ENCODE results near the gene TPRG1L.

The TPRG1L gene

DNA sequence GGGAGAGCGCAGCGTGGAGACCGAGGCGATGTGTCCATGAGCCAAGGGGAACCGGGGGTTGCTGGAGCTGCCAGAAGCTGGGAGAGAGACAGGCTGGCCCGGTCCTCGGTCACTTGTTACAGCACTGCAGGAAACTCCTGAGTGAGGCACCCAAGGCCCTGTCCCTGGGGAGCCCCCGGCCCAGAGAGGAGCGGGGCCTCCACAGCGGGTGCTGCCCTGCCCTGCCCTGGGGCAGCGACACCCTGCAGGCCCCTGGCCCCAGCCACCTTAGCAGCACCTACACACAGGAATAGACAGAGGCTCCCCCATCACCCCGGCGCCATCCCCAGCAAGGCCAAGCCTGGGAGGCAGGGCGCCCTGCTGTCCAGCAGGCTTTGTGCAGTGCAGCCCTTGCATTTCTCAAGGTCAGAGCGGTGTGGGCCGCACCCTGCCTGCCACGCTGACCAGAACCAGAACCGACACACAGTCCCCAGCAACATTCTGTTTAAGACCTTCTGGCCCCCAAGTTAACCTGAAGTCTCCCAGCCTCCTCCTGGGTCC lies 6.9 kb upstream of the TPRG1L start:
- Histone ChIP-seq H3K4me2 (no peak overlapping the region), H3K4me3 (IDR thresholded peaks at IDR 0.05; ENCODE audit: insufficient read depth, low read depth, low read length) (no peak overlapping the region), H4K20me1 (ENCODE audit: insufficient read depth) (no peaks in the 10 kb centered on the region), H3K79me2 (ENCODE audit: insufficient read depth, low read depth) (no peaks in the 10 kb centered on the region), H3K9ac (no peak overlapping the region), H3K27ac (no peak overlapping the region), H2AFZ (ENCODE audit: low read depth) (no peak overlapping the region), H3K36me3 (ENCODE audit: insufficient read depth) (no peaks in the 10 kb centered on the region), H3K4me1 (ENCODE audit: low read depth, poor library complexity, severe bottlenecking) (no peaks in the 10 kb centered on the region), H3K27me3 (ENCODE audit: insufficient read depth, low read depth) (peaks cover 74% of the 10 kb centered on the region)
- TF ChIP-seq, protein P1, sequence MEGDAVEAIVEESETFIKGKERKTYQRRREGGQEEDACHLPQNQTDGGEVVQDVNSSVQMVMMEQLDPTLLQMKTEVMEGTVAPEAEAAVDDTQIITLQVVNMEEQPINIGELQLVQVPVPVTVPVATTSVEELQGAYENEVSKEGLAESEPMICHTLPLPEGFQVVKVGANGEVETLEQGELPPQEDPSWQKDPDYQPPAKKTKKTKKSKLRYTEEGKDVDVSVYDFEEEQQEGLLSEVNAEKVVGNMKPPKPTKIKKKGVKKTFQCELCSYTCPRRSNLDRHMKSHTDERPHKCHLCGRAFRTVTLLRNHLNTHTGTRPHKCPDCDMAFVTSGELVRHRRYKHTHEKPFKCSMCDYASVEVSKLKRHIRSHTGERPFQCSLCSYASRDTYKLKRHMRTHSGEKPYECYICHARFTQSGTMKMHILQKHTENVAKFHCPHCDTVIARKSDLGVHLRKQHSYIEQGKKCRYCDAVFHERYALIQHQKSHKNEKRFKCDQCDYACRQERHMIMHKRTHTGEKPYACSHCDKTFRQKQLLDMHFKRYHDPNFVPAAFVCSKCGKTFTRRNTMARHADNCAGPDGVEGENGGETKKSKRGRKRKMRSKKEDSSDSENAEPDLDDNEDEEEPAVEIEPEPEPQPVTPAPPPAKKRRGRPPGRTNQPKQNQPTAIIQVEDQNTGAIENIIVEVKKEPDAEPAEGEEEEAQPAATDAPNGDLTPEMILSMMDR (conservative IDR thresholded peaks at IDR 0.05; ENCODE audit: low read depth, low read length): no peak

DNA sequence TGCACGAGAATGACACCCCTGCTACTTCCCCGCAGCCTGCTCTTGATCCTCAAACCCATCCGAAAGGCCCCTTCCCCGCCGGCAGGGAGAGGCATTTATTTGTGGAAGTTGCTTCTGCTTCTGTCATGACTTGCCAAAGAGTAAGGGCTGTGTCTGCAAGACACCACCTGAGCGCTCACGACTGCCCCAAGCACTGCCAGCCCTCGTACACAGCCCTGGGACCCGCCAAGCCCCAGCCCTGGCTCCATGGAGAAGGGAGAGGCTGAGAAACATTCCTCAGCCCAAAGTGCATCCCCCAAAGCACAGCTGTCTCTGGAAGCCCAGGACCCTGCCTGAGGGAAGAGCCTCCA lies 6.3 kb upstream of the TPRG1L start:
- Histone ChIP-seq H3K4me3 (IDR thresholded peaks at IDR 0.05; ENCODE audit: insufficient read depth, low read depth, low read length) (no peak overlapping the region), H3K27ac (no peak overlapping the region), H3K4me2 (no peak overlapping the region), H2AFZ (ENCODE audit: low read depth) (no peak overlapping the region), H3K36me3 (ENCODE audit: insufficient read depth) (no peaks in the 10 kb centered on the region), H4K20me1 (ENCODE audit: insufficient read depth) (no peaks in the 10 kb centered on the region), H3K4me1 (ENCODE audit: low read depth, poor library complexity, severe bottlenecking) (peaks cover 2% of the 10 kb centered on the region), H3K27me3 (ENCODE audit: insufficient read depth, low read depth) (peaks cover 68% of the 10 kb centered on the region), H3K9ac (no peak overlapping the region), H3K79me2 (ENCODE audit: insufficient read depth, low read depth) (no peaks in the 10 kb centered on the region)
- TF ChIP-seq, protein P1 (conservative IDR thresholded peaks at IDR 0.05; ENCODE audit: low read depth, low read length): no peak

DNA sequence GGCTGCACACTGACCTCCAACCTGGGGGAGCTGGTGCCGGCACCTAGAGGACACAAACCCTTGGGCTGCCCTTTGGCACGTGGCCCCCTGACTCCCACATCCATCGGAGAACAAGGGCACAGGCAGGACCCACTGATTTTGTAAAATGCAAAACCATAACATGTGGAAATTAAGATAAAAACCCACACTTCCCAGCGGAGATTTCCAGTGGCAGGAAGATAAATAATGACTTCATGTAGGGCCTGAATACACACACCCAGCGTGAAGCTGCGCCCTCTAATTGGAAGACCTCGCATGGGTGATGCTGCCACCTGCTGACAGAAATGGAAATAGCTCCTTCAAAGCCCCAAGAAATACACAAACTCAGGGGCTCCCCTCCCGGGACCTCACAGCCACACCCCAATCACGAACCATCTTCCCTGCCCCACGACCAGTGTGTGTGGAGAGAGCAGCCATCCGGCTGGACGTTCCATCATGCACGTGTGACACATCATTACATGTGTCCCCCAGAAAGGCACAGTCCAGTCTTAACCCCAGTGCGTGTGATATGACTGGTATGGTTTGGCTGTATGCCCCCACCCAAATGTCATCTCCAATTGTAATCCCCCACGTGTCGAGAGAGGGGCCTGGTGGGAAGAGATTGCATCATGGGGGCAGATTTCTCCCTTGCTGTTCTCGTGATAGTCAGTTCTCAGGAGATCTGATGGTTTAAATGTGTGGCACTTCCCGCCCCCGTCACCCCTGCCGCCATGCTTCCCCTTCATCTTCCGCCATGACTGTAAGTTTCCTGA lies 5.7 kb upstream of the TPRG1L start:
- H3K27me3 ChIP-seq (ENCODE audit: insufficient read depth, low read depth): peaks cover 62% of the 10 kb centered on the region
- no peak overlapping the region for H3K27ac ChIP-seq
- H2AFZ ChIP-seq (ENCODE audit: low read depth): no peak overlapping the region
- no peaks in the 10 kb centered on the region for H3K36me3 ChIP-seq (ENCODE audit: insufficient read depth)
- H4K20me1 ChIP-seq (ENCODE audit: insufficient read depth): no peaks in the 10 kb centered on the region
- no peak overlapping the region for H3K4me3 ChIP-seq (IDR thresholded peaks at IDR 0.05; ENCODE audit: insufficient read depth, low read depth, low read length)
- TF ChIP-seq, protein P1 (conservative IDR thresholded peaks at IDR 0.05; ENCODE audit: low read depth, low read length): peak; percentile 80
- peaks cover 7% of the 10 kb centered on the region for H3K4me1 ChIP-seq (ENCODE audit: low read depth, poor library complexity, severe bottlenecking)
- no peak overlapping the region for H3K4me2 ChIP-seq
- H3K9ac ChIP-seq: no peak overlapping the region
- no peaks in the 10 kb centered on the region for H3K79me2 ChIP-seq (ENCODE audit: insufficient read depth, low read depth)

DNA sequence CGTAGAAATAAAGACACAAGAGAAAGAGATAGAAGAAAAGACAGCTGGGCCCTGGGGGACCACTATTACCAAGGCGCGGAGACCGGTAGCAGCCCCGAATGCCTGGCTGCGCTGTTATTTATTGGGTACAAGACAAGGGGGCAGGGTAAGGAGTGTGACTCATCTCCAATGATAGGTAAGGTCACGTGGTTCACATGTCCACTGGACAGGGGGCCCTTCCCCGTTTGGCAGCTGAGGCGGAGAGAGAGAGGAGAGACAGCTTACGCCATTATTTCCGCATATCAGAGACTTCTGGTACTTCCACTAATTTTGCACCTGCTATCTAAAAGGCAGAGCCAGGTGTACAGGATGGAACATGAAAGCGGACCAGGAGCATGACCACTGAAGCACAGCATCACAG lies 4.1 kb upstream of the TPRG1L start:
- TF ChIP-seq, protein P1 (conservative IDR thresholded peaks at IDR 0.05; ENCODE audit: low read depth, low read length): no peak
- H3K79me2 ChIP-seq (ENCODE audit: insufficient read depth, low read depth): no peaks in the 10 kb centered on the region
- peaks cover 7% of the 10 kb centered on the region for H3K4me1 ChIP-seq (ENCODE audit: low read depth, poor library complexity, severe bottlenecking)
- H3K36me3 ChIP-seq (ENCODE audit: insufficient read depth): no peaks in the 10 kb centered on the region
- H2AFZ ChIP-seq (ENCODE audit: low read depth): no peak overlapping the region
- no peak overlapping the region for H3K4me3 ChIP-seq (IDR thresholded peaks at IDR 0.05; ENCODE audit: insufficient read depth, low read depth, low read length)
- H3K9ac ChIP-seq: no peak overlapping the region
- H3K27ac ChIP-seq: no peak overlapping the region
- no peak overlapping the region for H3K4me2 ChIP-seq
- H3K27me3 ChIP-seq (ENCODE audit: insufficient read depth, low read depth): peaks cover 46% of the 10 kb centered on the region
- no peaks in the 10 kb centered on the region for H4K20me1 ChIP-seq (ENCODE audit: insufficient read depth)
